GM12801 (cell line): ENCODE data around the gene CYTL1.

Experiments
- CTCF ChIP-seq: IDR thresholded peaks from one replicate; pipeline ENCODE4 v1.5.1; 2011; ENCODE audit warnings: control low read depth; ENCODE audit not compliant: insufficient read length; ENCODE audit errors: extremely low read depth

Gene CYTL1

DNA sequence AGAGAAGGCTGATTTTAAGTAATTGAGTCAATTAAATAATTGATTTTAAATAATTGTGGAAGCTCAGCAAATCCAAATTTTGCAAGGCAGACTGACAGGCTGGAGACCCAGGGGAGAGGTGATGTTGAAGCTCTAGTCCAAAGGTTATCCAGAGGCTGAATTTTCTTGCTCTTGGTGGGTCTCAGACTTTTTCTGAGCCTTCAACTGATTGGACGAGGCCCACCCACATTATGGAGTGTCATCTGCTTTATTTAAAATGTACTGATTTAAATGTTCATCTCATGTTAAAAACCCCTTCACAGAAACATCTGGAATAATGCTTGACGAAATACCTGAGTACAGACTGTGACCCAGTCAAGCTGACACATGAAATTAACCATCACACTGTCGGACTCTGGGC, 11.7 kb upstream of the CYTL1 start:
- TF ChIP-seq CTCF, result no peak

- no peak for TF ChIP-seq CTCF
Observed at GRCh38 chr4:5030221-5030620, 11.0 kb upstream of the CYTL1 start.

- no peak for TF ChIP-seq CTCF
Observed at GRCh38 chr4:5029447-5029846, 10.2 kb upstream of the CYTL1 start.

- no peak for TF ChIP-seq CTCF
Observed at GRCh38 chr4:5028480-5028879, 9.2 kb upstream of the CYTL1 start.

DNA sequence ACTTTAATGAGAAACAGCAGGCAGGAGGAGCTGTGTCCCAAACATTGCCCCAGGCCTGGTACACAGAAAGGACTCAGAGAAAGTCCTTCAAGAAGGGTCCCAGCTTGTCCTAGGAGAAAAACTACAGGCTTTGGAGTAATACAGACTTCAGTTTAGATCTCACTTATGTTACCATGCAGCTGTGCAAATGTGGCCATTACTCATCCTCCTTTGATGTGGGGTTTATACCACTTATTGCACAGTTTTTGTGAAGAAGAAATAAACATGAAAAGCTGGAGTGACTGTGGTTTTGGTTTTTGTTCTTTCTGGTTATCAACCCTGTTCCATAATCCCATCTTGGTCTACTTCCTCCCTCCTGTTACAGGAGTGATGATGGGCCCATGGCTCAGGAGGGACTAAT, 8.1 kb upstream of the CYTL1 start:
- no peak for TF ChIP-seq CTCF

DNA sequence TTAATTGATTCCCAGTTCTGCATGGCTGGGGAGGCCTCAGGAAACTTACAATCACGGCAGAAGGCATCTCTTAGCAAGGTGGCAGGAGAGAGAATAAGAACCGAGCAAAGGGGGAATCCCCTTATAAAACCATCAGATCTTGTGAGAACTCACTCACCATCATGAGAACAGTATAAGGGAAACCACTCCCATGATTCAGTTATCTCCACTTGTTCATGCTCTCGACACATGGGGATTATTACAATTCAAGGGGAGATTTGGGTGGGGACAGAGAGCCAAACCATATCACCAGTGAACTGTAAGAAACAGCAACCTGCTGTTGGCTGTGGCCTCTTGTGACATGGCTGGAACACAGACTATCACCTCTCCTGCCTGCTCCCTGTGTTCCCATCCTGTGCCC, 7.1 kb upstream of the CYTL1 start:
- no peak for TF ChIP-seq CTCF

- no peak for TF ChIP-seq CTCF
Observed at GRCh38 chr4:5024673-5025072, 5.4 kb upstream of the CYTL1 start.

DNA sequence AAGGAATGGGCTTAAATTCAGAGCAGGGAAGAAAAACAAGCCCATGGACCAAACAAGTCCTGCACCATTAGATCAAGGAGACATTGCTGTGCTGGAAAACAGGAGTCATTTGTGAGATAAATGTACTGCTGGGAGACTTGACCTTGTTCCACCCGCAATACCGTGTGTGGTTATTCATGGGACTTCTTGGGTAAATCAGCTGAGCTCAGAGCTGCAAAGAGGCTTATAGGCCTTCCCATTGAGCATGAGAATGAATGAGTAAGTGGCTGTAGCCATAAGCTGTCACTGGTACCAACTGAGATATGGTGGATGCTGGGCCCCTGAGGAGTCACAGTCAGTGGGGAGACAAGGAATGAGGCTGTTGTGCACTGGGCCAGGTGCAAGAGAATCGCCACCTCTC, 2.3 kb upstream of the CYTL1 start:
- TF ChIP-seq CTCF, result no peak
